ENCODE data around the gene B3GNT8. TPM values are rescaled to one million over a fixed set of nuclear protein-coding genes. Genes with fewer than 3 reads are reported as not detected.
"Not testable (repeated sequence)": the region's sequence is repeated elsewhere in the genome, so short reads cannot be mapped to it uniquely, and the experiment has no call there.

Gene B3GNT8
- polyA plus RNA-seq, 3 donors, result 0.89 to 2.0 (median 1.6) TPM

DNA sequence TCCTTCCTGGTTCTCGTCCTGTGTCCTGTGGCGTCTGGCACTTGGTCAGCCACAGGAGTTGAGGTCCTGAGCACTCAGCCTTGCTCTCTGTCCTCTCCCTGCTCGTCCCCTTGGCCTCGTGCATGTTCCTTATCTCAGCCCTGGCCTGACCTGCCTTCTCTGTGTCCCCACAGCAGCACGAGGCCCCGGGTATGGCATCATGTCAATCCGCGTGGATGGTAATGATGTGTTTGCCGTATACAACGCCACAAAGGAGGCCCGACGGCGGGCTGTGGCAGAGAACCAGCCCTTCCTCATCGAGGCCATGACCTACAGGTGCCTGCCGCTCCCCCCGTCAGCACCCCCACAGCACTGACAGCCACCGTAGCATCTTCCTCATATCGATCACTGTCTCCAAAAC lies 4.7 kb downstream of the B3GNT8 start:
- H3K27ac ChIP-seq (ENCODE audit: low read depth, low read length), result no peak overlapping the region
- 81 to 87% (median 84%) methylated on average over 16 to 18 of the region's 18 CpGs for WGBS, 3 donors

DNA sequence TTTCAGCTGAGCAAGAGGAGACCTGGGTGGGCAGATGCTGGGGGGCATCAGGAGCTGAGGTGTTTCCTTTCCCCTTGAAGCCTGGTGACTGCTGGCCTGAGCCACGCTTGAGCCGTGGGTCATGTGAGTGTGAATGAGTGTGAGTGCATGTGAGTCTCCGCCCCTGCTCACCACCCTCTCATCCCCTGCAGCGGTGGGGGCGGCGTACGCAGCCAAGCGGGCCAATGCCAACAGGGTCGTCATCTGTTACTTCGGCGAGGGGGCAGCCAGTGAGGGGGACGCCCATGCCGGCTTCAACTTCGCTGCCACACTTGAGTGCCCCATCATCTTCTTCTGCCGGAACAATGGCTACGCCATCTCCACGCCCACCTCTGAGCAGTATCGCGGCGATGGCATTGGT lies 5.2 kb downstream of the B3GNT8 start:
- 92 to 95% (median 93%) methylated on average over 19 to 20 of the region's 20 CpGs for WGBS, 3 donors
- no peak overlapping the region for H3K27ac ChIP-seq (ENCODE audit: low read depth, low read length)

DNA sequence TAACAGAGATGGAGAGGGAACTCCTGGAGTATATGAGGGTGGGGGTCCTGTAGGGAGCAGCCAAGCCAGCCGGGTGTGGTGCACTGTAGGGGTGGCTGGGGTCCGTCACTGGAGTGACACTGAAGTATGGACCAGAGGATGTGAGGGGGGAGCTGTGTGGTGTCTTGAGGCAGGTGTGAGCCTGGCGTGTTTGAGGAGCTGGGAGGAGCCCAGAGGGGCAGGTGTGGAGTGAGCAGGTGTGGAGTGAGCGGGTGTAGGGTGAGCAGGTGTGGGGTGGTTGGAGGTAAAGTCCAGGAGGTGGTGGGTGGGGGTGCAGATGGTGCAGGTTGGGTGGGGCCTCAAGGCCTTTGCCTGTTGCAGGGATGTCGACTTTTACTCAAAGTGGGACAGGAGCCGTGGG lies 5.9 kb downstream of the B3GNT8 start:
- no peak overlapping the region for H3K27ac ChIP-seq (ENCODE audit: low read depth, low read length)
- 73 to 92% (median 91%) methylated on average over 6 of the region's 6 CpGs for WGBS, 3 donors

DNA sequence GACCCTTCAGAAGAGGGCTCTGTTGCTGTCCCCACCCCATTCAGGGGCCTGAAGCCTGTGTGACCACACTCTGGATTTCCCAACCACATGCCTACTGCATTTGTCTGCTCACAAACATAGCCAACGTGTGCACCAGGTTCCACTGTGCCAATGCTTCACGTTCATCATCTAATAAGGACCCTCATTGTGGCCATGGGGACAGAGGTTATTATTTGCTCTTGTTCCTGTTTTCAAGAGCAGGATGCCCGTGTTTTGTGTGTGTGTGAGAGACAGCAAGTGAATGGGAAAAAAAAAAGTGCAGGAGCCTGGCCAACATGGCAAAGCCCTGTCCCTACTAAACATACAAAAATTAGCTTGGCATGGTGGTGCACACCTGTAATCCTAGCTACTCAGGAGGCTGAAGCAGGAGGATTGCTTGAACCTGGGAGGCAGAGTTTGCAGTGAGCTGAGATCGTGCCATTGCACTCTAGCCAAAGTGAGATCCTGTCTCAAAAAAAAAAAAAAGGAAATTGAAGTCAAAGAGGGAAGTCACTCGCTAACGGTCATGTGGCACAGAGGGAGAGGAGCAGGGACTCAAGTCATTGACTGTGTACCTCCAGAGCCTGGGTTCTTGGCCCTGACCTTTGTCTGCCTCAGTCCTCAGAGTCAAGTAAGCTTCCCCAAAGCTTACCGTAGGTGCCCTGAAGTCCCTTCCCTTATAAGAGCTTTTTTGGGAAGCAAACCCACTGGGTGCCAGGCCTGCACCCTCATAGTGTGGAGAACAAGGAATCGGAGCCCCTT lies 6.9 kb downstream of the B3GNT8 start:
- no peak overlapping the region for H3K27ac ChIP-seq (ENCODE audit: low read depth, low read length)
- 45 to 85% (median 48%) methylated on average over 8 of the region's 8 CpGs for WGBS, 3 donors

DNA sequence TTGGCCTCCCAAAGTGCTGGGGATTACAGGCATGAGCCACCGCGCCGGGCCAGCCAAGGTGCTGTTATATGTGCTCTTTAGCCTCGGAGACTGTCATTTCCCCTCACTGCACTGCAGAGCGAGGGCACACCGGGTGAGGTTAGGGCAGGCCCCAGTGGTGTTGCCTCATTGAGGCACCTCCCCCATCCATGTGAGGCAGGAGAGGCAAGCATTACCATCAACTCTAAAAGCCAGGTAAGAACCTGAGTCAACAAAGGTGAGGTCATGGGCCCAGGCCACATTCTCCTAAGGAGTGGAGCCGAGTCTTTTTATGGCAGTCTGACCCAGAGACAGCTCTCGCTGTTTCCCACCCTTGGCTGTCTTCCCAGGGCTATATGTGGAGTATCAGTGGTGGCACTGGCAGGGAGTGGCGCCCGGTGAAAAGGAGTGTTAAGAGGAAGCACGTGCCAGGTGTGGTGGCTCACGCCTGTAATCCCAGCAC lies 10.9 kb downstream of the B3GNT8 start:
- WGBS, 3 donors, result 72 to 92% (median 81%) methylated on average over 12 of the region's 12 CpGs
- H3K27ac ChIP-seq (ENCODE audit: low read depth, low read length), result no peak overlapping the region

DNA sequence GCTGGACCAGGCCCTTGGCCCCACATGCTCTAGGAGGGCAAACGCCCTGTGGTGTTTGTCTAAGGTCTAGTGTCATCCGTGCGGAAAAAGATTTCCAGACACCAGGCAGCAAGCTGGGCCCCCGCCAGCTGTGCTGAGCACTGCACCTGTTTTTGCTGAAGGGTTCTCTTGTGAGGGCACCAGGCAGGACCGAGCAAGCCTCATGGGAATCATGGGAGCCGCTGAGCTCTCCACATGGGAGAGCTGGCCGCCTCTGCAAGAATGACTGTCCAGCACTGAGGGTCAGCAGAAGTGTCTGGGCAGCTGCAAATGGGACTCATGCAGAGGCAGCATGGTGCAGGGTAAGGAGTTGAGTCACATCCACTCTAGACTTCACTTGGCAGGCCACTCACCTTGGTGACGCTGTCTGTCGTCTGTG lies 12.0 kb downstream of the B3GNT8 start:
- H3K27ac ChIP-seq (ENCODE audit: low read depth, low read length), result no peak overlapping the region
- WGBS, 3 donors, result 79 to 90% (median 87%) methylated on average over 9 of the region's 9 CpGs

DNA sequence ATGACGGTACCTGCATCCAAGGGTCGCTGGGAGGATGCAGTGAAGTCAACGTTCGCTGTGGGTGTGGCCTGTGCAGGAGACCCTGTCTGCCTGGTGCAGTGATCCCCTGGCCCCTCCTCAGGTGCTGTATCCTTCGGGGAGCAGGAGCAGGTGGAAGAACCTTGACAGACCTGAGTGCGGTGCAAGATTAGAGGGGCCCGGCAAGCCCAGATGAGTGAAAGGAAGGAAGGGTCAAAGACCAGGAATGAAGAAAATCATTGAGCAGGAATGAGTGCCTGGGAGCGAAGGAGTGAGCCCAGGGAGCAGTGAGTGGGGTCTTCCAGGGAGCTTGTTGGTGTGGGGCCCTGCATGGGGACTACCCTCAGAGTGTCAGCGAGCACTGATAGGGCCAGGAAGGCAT lies 12.7 kb downstream of the B3GNT8 start:
- H3K27ac ChIP-seq (ENCODE audit: low read depth, low read length), result no peak overlapping the region
- WGBS, 3 donors, result 87 to 89% (median 88%) methylated on average over 9 of the region's 9 CpGs

DNA sequence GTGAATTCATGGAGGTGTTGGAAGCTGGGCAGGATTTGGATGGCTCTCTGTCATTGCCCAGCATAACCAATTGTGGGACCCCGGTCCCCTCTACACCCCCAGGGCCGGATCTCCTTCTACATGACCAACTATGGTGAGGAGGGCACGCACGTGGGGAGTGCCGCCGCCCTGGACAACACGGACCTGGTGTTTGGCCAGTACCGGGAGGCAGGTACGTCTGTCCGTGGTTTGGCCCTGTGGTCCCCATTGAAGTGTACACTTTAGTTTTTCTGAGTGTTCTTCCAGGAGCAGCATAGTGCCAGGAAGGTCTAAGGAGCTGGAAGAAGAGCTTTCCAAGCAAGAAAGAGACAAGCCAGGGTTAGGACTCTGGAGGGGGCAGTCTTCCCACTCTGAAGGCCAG lies 13.2 kb downstream of the B3GNT8 start:
- H3K27ac ChIP-seq (ENCODE audit: low read depth, low read length), result no peak overlapping the region
- 92 to 94% (median 93%) methylated on average over 10 of the region's 10 CpGs for WGBS, 3 donors

DNA sequence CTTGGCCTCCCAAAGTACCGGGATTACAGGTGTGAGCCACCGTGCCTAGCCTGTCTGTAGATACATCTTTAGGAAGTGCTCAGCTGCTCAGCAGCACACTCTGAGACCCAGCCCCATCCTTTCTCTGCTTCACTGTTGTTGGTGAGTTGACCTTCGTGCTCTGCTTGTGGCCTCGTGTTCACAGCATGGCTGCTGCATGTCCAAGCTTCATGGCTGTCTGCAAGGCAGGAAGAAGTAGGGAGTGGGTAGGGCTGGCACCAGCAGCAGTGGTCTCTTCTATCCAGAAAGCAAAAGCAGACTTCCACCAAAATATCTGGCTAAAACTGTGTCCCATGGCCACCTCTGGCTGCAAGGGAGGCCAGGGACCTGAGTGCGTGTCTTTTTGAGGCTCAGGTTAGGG lies 14.2 kb downstream of the B3GNT8 start:
- H3K27ac ChIP-seq (ENCODE audit: low read depth, low read length), result no peak overlapping the region
- 94 to 95% (median 95%) methylated on average over 5 of the region's 5 CpGs for WGBS, 3 donors

DNA sequence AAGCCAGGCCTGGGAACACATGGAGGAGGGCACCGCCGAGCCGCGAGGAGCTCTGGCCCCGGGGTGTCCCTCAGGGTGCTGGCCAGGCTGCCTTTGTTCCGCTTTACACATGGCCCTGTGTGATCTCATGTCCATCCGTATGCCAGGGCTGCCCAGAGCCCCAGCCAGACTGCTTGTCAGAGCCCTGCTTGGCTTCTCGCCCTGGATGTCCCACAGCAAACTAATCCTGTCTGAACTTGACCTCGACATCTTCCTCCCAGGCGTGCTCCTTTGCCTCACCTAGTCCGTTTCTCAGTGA lies 15.3 kb downstream of the B3GNT8 start:
- H3K27ac ChIP-seq (ENCODE audit: low read depth, low read length), result no peak overlapping the region
- WGBS, 3 donors, result 51 to 83% (median 73%) methylated on average over 11 of the region's 11 CpGs

DNA sequence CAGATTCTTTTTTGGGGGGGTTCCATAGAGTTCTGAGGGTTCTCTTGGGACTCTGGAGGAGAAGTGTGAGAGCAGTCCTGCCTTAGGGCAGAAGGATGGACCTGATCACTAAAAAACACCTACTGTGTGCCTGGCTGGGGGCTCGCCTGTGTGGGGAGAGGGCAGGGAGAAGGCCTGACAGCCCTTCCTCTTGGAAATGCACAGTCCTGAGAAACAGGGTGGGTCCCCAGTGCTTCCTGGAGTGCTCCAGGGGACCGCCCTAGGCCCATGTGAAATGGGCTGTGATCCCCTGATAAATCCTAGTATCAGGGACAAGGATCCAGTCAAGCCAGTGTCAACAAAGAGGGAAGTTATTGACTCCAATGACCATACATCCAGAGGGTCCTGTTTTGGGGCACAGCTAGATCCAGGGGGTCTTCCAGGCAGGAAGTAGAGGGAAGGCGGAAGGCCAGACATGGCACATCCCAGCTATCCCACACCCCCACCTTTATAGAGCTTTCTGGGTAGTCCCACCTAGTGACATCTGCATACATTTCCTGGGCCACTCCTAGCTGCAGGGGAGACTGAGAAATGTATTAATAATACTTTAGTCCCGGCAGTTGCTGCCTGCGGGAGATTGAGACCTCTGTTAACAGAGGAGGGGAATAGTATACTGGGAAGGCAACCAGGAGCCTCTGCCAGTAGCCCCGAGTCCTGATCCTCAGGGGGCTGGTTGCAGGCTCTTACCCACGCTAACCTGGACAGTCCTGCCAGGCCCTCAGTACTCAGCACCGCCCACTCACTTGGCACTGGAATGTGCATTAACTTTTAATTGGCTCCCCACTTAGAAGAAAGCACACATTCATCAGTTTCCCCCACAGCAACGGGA lies 15.8 kb downstream of the B3GNT8 start:
- H3K27ac ChIP-seq (ENCODE audit: low read depth, low read length), result no peak overlapping the region
- WGBS, 3 donors, result 66 to 70% (median 68%) methylated on average over 9 of the region's 9 CpGs

DNA sequence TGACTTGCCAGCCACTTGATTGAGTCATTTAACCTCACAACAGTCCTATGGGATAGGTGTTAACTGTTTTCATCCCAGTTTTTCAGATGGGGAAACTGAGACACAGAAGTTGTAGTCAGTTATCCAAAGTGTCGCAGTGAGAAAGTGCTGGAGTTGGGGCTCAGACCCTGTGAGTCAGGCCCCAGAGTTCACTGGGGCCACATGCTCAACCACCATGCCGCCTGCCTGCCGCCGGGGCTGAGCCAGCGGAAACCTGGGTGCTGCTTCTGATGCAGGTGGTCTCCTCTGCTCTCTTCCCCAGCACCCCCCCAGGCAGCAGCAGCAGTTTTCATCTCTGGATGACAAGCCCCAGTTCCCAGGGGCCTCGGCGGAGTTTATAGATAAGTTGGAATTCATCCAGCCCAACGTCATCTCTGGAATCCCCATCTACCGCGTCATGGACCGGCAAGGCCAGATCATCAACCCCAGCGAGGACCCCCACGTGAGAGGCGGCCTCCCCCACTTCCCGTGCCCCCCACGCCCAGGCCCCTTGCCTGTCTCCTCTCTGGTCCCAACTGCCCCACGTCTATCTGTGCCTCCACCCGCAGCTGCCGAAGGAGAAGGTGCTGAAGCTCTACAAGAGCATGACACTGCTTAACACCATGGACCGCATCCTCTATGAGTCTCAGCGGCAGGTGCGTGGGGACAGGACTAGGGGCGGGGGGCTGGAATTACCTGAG lies 16.7 kb downstream of the B3GNT8 start:
- 83 to 91% (median 90%) methylated on average over 21 to 23 of the region's 23 CpGs for WGBS, 3 donors
- H3K27ac ChIP-seq (ENCODE audit: low read depth, low read length), result no peak overlapping the region

DNA sequence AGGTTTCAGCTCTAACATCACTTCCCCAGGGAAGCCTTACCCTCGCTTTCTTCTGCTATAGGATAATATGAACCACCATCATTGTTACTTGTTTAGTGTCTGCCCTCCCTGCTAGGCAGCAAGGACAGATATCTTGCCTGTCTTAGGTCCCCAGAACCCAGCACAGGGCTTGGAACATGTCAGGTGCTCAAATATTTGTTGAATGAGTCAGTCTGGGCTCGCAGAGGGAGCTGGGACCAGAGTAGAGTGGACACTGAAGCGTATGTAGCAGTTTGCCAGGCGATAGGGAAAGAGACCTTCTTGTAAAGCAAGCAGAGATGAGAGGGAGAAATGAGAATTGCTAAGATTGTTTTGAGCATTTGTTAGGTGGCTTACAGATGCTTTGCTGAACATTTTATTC lies 17.9 kb downstream of the B3GNT8 start:
- no peak overlapping the region for H3K27ac ChIP-seq (ENCODE audit: low read depth, low read length)
- WGBS, 3 donors, result 31 to 63% (median 58%) methylated on average over 4 of the region's 4 CpGs

DNA sequence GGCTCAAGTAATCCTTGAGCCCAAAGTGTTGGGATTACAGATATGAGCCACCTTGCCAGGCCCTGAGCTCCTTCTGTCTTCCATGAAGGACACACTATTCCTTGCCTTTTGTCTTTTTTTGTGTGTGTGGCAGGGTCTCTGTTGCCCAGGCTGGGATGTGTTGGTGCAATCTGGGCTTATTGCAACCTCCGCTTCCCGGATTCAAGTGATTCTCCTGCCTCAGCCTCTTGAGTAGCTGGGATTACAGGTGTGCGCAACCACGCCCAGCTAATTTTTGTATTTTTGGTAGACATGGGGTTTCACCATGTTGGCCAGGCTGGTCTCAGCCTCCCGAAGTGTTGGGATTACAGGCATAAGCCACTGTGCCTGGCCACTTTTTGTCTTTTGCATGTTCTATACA lies 18.3 kb downstream of the B3GNT8 start:
- 75 to 83% (median 80%) methylated on average over 5 of the region's 5 CpGs for WGBS, 3 donors
- not testable (repeated sequence) for H3K27ac ChIP-seq (ENCODE audit: low read depth, low read length)

DNA sequence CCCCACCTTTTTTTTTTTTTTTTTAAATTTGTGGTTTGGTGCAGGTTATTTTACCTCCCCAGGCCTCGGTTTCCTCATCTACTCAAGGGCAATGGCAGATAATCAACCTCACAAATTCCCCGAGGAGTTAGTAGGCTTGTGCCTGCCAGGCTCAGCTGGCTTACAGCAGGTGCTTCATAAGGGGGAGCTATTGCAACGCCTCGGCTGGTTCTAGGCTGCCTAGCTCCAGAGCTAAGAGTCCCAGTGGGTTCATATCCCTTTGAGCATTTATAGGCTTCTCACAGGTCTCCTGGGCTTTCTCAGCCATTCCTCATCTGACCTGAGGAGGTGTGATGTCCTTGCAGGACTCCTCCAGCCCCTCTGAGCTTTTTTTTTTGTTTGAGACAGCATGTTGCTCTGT lies 18.9 kb downstream of the B3GNT8 start:
- WGBS, 3 donors, result 62 to 81% (median 67%) methylated on average over 4 of the region's 4 CpGs
- no peak overlapping the region for H3K27ac ChIP-seq (ENCODE audit: low read depth, low read length)

DNA sequence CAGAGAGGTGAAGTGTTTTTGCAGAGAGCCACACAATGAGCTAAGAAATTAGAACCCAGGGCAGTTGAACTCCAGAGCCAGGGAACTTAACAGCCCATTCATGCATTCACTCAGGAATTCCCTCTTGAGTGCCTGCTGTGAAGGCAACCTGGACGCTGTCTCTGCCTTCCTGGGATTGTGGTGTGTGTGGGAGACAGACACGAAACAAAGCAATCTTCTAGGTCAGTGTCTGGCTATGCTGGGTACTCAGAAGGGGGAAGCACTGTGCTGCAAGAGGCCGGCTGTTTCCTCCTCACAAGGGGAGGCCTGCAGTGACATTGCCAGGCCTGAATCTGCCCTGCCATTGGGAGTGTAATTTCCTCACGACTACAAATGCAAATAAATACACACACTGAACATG lies 19.9 kb downstream of the B3GNT8 start:
- whole genome bisulfite sequencing, 3 donors, result 24 to 61% (median 30%) methylated on average over 4 of the region's 4 CpGs
- no peak overlapping the region for H3K27ac ChIP-seq (ENCODE audit: low read depth, low read length)

DNA sequence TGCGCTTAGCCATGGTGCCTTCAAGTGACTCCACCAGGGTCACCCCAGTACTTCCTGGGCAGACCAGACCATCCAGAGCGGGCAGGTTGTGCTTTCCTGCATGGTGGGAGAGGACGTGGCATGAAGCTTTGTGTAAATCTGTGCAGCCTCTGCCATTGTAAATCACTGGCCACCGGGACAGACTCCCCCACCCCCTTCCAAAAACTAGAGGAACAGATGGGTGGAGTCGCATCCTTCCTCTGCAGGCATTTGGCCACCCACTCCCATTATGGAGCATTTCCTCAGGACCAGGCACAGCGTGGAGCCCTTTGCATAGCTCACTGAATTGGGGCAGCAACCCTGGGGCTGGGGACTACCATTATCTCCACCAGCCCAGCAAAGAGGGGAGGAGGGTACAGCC lies 21.4 kb downstream of the B3GNT8 start:
- H3K27ac ChIP-seq (ENCODE audit: low read depth, low read length), result no peak overlapping the region
- 56 to 84% (median 63%) methylated on average over 6 of the region's 6 CpGs for WGBS, 3 donors

DNA sequence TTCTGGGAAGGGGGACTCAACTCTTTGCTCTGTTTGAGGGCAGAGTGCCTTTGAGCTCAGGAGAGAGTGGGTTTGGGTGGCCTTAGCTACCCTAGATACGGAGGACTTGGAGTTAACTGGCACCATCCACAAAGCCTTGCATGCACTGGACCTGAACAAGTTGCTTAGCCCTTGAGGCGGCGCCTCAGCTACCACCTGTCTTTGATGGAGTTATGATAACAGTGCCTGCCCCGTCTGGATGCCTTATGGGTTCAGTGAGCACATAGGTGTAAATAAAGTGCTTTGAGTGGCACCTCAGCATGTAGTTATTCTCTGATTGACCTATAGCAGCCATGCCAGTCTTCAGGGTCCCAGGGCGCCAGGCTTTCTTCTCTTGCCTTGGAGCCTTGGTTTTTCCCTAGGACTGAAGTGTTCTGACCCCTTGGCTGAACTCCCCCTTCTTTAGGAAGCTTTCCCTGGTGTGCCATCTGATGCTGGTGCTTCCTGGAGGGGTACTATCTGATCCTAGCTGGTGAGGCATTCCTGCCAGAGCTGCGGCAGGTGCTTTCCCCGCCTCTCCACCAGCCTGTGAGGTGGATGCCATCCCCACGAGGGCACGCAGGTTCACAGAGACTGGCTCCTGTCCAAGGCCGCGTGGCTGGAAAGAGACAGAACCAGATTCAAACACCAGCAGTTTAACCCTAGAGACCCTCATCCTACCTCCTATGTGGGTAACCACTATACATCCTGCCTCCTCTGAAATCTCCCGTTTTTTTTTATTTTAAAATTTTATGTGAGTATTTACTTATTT lies 23.8 kb downstream of the B3GNT8 start:
- WGBS, 3 donors, result 50 to 70% (median 67%) methylated on average over 12 of the region's 12 CpGs
- no peak overlapping the region for H3K27ac ChIP-seq (ENCODE audit: low read depth, low read length)
